Rectal smooth muscle tissue (tissue), 1 donor: ENCODE measurements around the gene HIPK2.
"Not testable (repeated sequence)": the region's sequence is repeated elsewhere in the genome, so short reads cannot be mapped to it uniquely, and the experiment has no call there.

ENCODE experiments used
- H3K27ac ChIP-seq: one replicate; pipeline ENCODE4 v1.7.0; 2013; ENCODE audit warnings: low read depth, low read length, inconsistent platforms
- H3K27me3 ChIP-seq: one replicate; pipeline ENCODE4 v1.7.0; 2013; ENCODE audit warnings: low read length; ENCODE audit not compliant: control insufficient read depth, insufficient read depth
- H3K36me3 ChIP-seq: one replicate; pipeline ENCODE4 v1.7.0; 2013; ENCODE audit warnings: low read length; ENCODE audit not compliant: control insufficient read depth, insufficient read depth
- H3K4me1 ChIP-seq: one replicate; pipeline ENCODE4 v1.7.0; 2013; ENCODE audit warnings: low read length; ENCODE audit not compliant: control insufficient read depth, insufficient read depth
- H3K4me3 ChIP-seq: one replicate; pipeline ENCODE4 v1.7.0; 2013; ENCODE audit warnings: low read length
- H3K9ac ChIP-seq: one replicate; pipeline ENCODE4 v1.7.0; 2013; ENCODE audit warnings: low read length

HIPK2 gene

GRCh38 chr7:139613971-139614411 is 163.8 kb downstream of the HIPK2 start:
- no peaks in the 10 kb centered on the region for H3K4me1 ChIP-seq
- no peaks in the 10 kb centered on the region for H3K27me3 ChIP-seq
- H3K4me3 ChIP-seq: no peak overlapping the region
- H3K36me3 ChIP-seq: peaks cover 9% of the 10 kb centered on the region
- H3K9ac ChIP-seq: no peak overlapping the region
- no peak overlapping the region for H3K27ac ChIP-seq

- H3K9ac ChIP-seq, H3K27me3 ChIP-seq, H3K27ac ChIP-seq, H3K36me3 ChIP-seq, H3K4me3 ChIP-seq, H3K4me1 ChIP-seq: not testable (repeated sequence)
Observed at GRCh38 chr7:139611556-139611955, 166.2 kb downstream of the HIPK2 start.

GRCh38 chr7:139610595-139610994 is 167.2 kb downstream of the HIPK2 start:
- no peaks in the 10 kb centered on the region for H3K27me3 ChIP-seq
- H3K27ac ChIP-seq: no peak overlapping the region
- H3K4me1 ChIP-seq: no peaks in the 10 kb centered on the region
- H3K9ac ChIP-seq: no peak overlapping the region
- H3K4me3 ChIP-seq: no peak overlapping the region
- H3K36me3 ChIP-seq: peaks cover 9% of the 10 kb centered on the region

- Histone ChIP-seq H3K27me3 (no peaks in the 10 kb centered on the region), H3K36me3 (no peaks in the 10 kb centered on the region), H3K4me3 (no peak overlapping the region), H3K27ac (no peak overlapping the region), H3K9ac (no peak overlapping the region), H3K4me1 (no peaks in the 10 kb centered on the region)
Observed at GRCh38 chr7:139603896-139604295, 173.9 kb downstream of the HIPK2 start.

GRCh38 chr7:139603282-139603681 is 174.5 kb downstream of the HIPK2 start:
- Histone ChIP-seq H3K4me1 (no peaks in the 10 kb centered on the region), H3K27ac (no peak overlapping the region), H3K27me3 (no peaks in the 10 kb centered on the region), H3K9ac (no peak overlapping the region), H3K4me3 (no peak overlapping the region), H3K36me3 (no peaks in the 10 kb centered on the region)

- Histone ChIP-seq H3K9ac (no peak overlapping the region), H3K27ac (no peak overlapping the region), H3K27me3 (no peaks in the 10 kb centered on the region), H3K36me3 (peaks cover under 1% of the 10 kb centered on the region), H3K4me1 (no peaks in the 10 kb centered on the region), H3K4me3 (no peak overlapping the region)
Observed at GRCh38 chr7:139602143-139602722, 175.6 kb downstream of the HIPK2 start.

GRCh38 chr7:139601176-139601575 is 176.6 kb downstream of the HIPK2 start:
- Histone ChIP-seq H3K27ac (no peak overlapping the region), H3K9ac (no peak overlapping the region), H3K36me3 (peaks cover 9% of the 10 kb centered on the region), H3K4me3 (no peak overlapping the region), H3K27me3 (no peaks in the 10 kb centered on the region), H3K4me1 (no peaks in the 10 kb centered on the region)

- Histone ChIP-seq H3K27ac (no peak overlapping the region), H3K4me1 (no peaks in the 10 kb centered on the region), H3K9ac (no peak overlapping the region), H3K36me3 (peaks cover 9% of the 10 kb centered on the region), H3K4me3 (no peak overlapping the region), H3K27me3 (no peaks in the 10 kb centered on the region)
Observed at GRCh38 chr7:139600306-139600705, 177.5 kb downstream of the HIPK2 start.

- Histone ChIP-seq H3K27ac (no peak overlapping the region), H3K9ac (no peak overlapping the region), H3K27me3 (no peaks in the 10 kb centered on the region), H3K36me3 (peaks cover 11% of the 10 kb centered on the region), H3K4me1 (no peaks in the 10 kb centered on the region), H3K4me3 (no peak overlapping the region)
Observed at GRCh38 chr7:139598642-139599041, 179.2 kb downstream of the HIPK2 start.

- Histone ChIP-seq H3K36me3 (peaks cover 13% of the 10 kb centered on the region), H3K4me1 (no peaks in the 10 kb centered on the region), H3K27me3 (no peaks in the 10 kb centered on the region), H3K4me3 (no peak overlapping the region), H3K27ac (no peak overlapping the region), H3K9ac (no peak overlapping the region)
Observed at GRCh38 chr7:139597028-139597427, 180.8 kb downstream of the HIPK2 start.

- H3K36me3 ChIP-seq: peaks cover 13% of the 10 kb centered on the region
- H3K4me3 ChIP-seq: no peak overlapping the region
- no peak overlapping the region for H3K9ac ChIP-seq
- H3K27me3 ChIP-seq: no peaks in the 10 kb centered on the region
- no peaks in the 10 kb centered on the region for H3K4me1 ChIP-seq
- H3K27ac ChIP-seq: no peak overlapping the region
Observed at GRCh38 chr7:139596626-139597025, 181.2 kb downstream of the HIPK2 start.

GRCh38 chr7:139595806-139596205 is 182.0 kb downstream of the HIPK2 start:
- Histone ChIP-seq H3K36me3 (peaks cover 13% of the 10 kb centered on the region), H3K27ac (no peak overlapping the region), H3K9ac (no peak overlapping the region), H3K4me3 (no peak overlapping the region), H3K4me1 (no peaks in the 10 kb centered on the region), H3K27me3 (no peaks in the 10 kb centered on the region)

GRCh38 chr7:139594911-139595476 is 182.8 kb downstream of the HIPK2 start:
- no peaks in the 10 kb centered on the region for H3K4me1 ChIP-seq
- no peaks in the 10 kb centered on the region for H3K27me3 ChIP-seq
- H3K36me3 ChIP-seq: peaks cover 13% of the 10 kb centered on the region
- no peak overlapping the region for H3K27ac ChIP-seq
- H3K9ac ChIP-seq: no peak overlapping the region
- no peak overlapping the region for H3K4me3 ChIP-seq
